ENCODE data around the gene ANKRD33B.

ANKRD33B gene

DNA sequence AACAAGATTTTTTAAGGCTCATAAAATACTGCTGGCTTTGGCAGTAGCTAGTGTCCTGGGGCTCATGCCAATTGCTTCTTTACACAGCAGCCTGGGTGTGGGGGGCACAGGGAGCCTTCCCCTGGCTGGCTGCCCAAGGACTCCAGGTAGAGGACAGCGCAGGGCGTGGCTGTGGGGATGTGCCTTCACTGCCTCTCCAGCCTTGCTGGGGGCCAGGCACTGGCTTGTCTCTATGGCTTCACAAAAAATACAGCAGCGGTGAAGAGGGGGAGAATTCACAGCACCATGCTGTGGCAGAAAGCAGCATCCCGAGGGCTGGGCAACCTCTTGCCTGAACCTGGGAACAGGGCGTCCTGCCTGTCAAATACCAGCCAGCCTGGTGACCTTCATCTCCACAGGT, 139.8 kb downstream of the ANKRD33B start:
- no peak for DNase-seq

DNA sequence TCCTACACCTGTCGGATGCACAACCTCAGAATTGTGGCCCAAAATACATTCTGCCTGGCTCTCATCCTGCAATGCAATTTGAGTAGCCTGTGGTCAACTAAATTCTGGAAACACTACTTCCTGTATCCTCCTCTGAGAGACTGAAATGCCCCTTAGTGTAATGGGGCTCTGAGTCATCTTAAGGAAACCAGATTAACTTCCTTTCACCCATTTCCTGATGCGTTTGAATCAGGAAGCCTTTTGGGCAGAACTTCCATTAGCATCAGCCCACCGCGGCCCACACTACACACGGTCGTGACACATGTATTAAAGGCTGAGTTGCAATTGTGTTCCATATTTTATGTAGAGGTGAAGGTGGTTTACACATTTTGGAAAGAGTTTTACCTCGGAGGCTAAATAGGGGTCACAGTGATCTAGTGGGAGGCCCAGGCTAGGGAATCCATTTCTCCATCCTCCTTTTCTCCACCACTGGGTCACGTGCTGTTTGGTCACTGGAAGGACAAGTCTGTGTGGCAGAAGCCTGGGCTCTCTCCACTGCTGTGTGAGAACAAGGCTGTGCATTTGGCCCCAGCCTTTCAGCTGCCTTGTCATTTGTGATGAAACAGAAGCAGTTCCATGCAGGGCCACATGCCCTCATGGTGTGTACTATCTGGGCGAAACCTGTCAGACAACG, 141.2 kb downstream of the ANKRD33B start:
- peak; percentile 17 for DNase-seq

DNA sequence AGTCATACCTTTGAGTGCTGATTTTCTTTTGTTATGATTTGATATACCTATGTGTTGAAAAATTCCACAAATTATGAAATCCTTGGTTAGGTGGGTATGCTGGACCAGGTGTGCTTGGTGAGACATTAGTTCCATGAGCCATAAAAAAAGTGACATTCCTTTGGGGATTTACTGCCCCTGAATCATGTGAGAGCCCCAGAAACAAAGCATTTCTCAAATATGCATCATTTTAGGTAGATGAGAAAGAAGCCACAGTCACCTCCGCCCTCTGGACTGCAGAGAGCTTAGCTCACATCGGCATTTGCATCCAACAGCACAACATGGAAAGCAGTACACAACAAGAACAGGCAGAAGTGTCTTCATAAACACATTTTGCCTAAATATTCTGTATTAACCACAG, 141.9 kb downstream of the ANKRD33B start:
- DNase-seq: no peak

DNA sequence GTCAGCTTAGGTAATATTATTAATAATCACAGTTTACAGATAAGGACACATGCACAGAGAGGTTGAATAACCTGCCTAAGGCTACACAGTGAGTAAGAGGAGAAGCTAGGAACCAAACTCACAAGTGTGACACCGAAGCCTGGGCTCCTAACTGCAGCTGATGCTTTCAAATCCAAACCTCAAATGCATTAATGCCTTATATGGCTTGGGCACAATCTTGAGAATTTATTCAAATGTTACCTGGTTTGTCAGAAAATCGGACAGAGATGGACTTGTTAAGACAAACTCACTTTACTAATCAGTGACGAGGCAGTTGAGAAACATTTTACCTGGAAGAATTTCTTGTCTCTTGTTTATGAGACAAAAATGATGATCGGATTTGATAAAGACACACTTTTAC, 142.5 kb downstream of the ANKRD33B start:
- DNase-seq: no peak
